NCI-H146 (cell line): ENCODE data around the gene ARHGAP26.
A peak's percentile ranks its signal among the peaks of the same experiment; 100 is the strongest.

Source experiments
- DNase-seq: peaks from one replicate; lab custom pipeline; 2025; lab: John Stamatoyannopoulos, UW

ARHGAP26 gene

GRCh38 chr5:142847898-142848790 lies 78.0 kb downstream of the ARHGAP26 start:
- DNase-seq, result no peak

- no peak for DNase-seq
These were observed 79.3 kb downstream of the ARHGAP26 start for GRCh38 chr5:142849466-142849865.

DNA sequence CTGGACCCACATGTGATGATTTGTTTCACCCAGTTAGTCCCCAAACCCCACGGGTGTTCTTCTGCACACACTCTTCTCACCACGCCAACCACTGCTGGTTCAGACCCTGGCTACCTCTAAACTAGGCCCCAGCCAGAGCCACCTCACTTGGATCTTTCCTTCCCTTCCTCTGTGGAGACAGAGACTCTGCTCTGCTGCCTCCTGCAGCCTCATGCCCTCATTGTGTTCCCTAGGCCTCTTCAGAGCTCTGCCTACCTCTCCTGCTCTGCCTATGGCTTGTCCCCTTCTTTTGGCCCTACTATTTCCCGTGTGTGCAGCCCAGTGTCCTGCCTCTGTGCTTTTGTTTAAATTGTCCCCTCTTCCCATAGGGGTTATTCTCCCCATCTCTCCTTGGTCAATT lies 79.7 kb downstream of the ARHGAP26 start:
- DNase-seq, result no peak

DNA sequence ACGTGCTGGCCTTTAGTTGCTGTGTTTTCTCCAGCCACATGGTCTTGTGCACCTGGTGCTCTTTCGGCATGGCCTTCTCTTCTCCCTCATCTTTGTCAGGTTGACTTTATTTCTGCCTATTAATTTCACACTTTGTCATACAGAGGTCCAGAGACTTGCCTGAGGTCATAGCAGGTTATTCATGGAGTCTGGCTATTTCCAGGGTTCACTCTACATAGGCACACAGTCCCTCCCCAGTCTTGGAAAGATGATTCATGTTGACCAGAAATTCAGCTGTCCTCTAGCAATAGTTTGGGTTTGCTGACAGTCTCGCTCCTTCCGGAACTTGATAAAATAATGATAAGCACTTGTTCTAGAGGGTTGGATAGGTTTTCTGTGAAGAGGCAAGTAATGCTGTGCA lies 81.6 kb downstream of the ARHGAP26 start:
- no peak for DNase-seq

GRCh38 chr5:142852416-142853198 lies 82.4 kb downstream of the ARHGAP26 start:
- no peak for DNase-seq

GRCh38 chr5:142853682-142854081 lies 83.5 kb downstream of the ARHGAP26 start:
- no peak for DNase-seq

DNA sequence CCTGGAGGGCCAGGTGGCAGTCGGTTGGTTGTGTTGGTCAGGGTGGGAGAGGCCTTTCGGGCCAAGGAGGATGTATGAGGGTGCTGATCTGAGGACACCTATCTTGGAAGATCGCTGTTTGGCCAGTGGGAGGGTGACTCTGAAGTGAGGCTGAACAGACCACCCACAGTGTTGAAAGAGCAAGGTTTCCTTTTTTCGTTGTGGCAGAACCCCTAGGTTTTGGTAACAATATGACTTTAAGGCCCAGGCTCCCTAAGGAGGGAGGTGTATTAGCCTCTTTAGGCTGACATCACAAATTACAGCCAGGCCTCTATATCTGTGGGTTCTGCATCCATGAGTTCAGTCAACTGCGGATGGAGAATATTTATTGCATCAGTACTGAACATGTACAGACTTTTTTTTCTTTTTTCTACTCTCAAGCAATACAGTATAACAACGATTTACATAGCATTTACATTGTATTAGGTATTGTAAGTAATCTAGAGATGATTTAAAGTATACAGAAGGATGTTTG lies 86.1 kb downstream of the ARHGAP26 start:
- no peak for DNase-seq

DNA sequence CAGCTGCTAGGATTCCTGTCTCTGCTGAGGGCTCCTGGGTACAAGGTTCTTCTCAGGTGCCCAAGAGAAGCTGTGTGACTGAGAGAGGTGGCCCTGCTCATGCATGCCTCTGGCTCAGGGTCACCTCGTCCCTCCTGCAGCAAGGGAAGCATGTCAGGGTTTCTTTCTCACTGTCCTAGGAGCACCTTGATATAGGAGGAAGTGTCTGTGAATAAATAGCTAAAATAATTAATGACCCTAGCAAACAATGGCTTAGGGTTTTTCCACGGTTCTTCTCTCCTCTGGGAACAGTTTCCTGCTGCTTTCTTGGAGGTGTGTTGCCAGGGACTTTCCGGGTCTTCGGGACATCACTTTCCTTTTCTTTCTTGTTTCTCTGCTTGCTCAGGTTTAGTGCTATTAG lies 87.2 kb downstream of the ARHGAP26 start:
- no peak for DNase-seq

GRCh38 chr5:142859037-142859436 lies 88.9 kb downstream of the ARHGAP26 start:
- no peak for DNase-seq

DNA sequence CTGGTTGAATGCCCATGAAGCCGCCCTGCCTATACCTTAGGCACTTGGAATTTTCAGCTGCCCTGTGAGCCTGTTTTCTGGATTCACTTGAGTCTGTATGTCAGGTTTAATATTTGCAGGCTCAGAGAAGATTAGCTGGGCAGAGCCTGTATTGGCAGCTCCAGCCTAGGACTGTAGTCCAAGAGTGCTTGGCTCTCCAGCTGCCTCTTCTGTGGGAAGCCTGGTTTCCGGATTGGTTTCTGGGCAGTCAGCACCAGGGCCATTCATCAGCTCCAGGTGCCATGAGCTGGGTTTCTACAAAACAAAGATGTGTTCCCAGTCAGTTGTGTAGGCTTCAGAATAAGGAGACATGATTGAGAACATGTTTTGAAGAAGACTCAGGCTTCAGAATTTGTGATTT lies 90.1 kb downstream of the ARHGAP26 start:
- DNase-seq, result no peak

DNA sequence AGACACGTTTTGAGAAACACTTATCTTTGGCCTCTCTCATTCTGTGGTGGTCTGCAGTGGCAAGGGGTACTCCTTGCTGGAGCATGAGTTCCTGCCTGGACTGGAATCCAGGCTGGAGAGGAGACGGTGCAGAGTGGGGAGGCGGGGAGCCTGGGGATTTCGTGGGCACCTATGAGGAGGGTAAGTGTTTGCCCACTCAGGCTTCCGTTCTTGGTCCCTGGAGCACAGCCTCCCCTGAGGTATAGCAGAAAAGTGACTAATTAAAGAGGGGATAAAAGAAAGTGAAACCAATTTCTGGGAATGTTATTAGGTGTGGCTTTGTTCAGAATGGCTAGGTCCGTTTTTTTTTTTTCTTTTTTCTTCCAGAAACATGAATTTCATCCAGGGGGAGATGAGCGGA lies 90.8 kb downstream of the ARHGAP26 start:
- no peak for DNase-seq

DNA sequence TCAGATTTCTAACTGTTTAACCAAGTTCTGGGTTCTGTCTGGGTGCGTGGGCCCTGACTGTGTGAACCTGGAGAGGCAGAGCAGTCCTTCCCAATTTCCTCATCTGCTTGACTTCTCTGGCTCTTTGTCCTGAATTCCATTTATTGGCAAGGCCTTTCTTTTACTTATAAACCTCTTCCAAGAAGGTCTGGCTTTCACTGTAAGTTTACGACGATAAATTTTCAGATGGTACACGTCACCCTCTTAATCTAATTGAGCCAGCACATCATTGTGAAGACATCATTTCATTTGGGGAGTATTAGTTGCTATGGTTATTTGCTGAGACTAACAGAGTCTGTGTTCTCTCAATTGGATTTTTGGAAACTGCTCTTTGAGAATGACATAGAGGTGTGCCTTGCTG lies 92.4 kb downstream of the ARHGAP26 start:
- no peak for DNase-seq

DNA sequence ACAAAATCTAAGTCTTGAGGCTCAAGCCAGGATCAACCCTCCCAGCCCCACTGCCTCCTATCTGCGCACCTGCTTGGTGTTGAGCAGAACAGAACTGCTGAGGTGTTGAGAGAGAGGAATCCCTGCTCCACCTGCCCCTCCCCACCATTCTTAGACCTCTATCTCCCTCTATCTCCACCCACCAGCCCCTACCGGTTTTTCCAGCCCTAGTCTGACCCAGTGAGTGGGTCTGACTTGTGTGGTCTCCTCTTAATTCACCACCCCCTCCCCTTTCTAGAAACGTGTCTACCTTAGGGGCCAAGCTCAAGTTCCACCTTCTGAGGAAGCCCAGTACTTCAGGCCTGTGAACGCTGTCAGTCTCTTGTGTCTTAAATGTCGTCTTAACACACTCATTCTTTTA lies 93.7 kb downstream of the ARHGAP26 start:
- DNase-seq, result no peak

DNA sequence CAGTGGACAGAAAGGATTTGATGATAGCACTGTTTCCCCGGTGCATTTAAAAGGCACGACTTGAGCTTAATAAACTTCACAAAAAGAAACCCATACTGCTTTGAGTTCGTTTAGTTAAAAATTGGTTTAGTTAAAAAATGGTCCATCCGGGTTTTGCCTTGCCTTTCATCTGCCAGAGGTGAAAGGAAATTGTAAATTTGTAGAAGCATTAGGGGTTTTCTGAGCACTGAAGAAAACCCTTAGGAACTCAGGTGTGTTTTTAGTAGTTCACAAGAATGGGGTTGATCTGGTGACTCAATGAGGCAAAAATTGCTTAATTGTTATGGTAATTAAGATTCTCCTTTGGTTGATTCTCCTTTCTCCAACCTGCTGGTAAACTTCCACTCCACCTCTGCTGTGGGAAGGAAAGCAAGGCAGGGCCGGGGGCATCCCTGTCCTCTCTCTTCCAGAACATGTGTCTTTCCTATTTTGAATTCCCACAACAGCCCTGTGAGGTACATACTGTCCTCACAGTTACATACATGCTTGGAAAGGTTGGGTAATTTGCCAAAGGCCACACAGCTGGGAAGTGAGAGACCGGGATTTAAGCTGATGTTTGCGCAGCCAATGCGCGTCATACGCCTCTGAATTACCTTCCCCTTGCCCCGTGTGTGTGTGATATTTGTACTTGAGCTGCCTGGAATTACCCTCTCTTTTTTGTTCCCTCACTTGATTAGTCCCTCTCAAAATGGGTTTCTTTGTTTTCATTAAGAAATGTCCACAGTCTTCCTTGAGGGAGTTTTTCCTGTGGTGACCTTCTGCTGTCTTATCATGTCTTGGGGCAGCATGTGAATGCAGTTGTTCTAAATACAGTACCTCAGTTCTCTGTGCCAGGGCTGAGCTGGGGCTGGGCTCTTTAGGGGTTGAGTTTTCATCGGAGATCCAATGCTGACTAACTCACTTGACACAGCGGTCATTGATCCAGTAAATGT lies 94.4 kb downstream of the ARHGAP26 start:
- no peak for DNase-seq

DNA sequence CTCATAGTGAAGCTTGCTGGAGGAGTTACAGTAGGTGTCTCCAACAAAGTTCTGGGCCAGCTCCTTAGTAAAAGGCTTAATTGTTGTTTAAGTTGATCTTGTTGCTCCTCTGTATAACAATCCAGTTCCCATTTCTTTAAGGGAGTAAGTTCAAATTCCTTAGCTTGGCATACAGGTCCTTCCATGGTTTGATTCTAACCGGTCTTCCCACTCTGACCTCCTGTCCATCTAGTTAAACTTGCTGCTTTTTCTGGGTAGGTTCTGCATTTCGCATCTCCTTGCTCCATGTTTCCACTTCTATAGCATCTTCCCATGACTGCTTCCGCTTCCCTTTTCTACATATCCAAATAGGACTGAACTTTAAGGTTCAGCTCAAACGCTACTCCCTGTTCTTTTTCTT lies 95.5 kb downstream of the ARHGAP26 start:
- no peak for DNase-seq

DNA sequence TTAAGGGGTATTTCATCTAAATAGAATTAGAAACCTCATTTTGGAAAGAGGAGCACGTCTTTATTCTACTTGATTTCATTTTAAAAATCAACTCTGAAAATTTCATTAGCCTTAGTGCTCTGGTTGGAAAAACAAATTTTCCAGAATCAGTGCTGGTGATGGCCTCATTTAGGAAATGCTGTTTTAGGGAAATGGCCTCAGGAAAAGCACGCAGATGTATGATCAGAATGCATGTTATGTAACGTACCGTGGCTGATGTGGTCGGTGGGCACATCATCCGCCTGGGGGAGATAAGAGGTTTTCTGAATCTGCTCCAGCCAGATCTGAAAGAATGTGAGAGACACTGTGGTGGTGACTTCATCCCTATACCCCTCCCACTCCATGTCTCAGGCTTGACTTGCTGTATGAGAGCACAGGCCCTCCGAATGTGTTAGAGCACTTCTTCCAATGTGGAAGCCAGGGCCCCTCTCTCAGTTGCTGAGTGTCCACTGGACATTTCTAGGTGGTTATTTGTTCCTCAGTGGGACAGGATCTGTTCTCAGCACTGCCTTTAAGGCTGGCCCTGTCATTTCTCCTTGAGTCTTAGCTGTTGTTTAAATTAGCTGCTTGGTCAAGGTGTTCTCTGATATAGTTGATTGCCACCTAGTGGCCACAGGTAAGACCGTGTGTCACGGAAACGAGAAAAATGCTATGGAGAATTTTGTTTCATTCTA lies 96.5 kb downstream of the ARHGAP26 start:
- DNase-seq, result peak; percentile 52

- no peak for DNase-seq
These were observed 99.7 kb downstream of the ARHGAP26 start for GRCh38 chr5:142869886-142870285.

DNA sequence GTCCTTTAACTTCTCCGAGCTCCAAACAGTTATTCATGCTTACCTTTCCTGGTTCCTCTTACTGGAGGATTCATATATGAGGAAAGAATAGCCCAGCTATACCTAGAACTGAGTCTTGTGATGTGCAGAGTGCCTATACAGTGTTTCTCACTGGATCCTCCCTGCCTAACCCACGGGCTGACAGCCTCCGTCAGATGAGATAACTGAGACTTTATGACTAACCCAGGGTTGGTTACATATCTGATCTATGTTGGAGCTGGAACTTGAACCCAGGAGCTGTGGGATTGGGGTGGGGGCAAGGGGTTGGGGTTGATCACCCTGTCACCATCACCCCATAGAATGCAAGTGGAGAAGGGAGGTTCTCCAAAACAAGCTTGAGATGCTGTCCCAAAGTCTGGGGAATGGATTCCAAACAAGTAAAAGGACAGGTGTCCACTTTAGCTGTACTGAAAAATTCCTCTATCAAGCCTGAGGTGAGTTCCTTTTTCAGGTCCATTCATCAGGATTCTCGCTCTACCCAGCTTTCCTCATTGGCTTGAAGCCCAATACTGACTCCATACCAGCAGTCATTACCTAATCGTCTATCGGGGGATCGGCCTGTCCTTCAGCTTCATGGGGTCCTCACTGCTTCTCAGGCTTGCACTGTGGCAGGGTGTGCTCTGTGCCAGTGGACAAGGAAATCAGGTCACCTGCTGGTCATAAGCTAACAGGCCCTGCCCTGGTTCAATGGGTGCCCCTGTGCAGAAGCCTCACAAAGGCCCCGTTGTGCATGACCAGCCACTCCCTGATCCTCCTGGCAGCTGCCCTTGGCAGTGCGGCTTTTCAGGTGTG lies 100.6 kb downstream of the ARHGAP26 start:
- no peak for DNase-seq

- DNase-seq, result no peak
These were observed 101.4 kb downstream of the ARHGAP26 start for GRCh38 chr5:142871363-142872193.
